Endothelial cell of umbilical vein (primary cell): Measurements from ENCODE around the gene LYRM4. TPM values are rescaled to one million over a fixed set of nuclear protein-coding genes. Genes with fewer than 3 reads are reported as not detected.

Experiments
- BruUV-seq: library from RNA; stranded (reverse); fragments of 400-500 nt; replicated peaks from 2 replicates; lab custom pipeline; 2021; lab: Mats Ljungman, UMichigan
- CTCF ChIA-PET: fragments of 300-600, 350-600 bp; sonication (Branson Sonifier 250); formaldehyde crosslinking; loops from one replicate; lab custom pipeline; 2021; ENCODE audit warnings: antibody characterized with exemption, inconsistent platforms; lab: Charles Lee
- POLR2A ChIA-PET: fragments of 300-600, 350-600 bp; sonication (Branson Sonifier 250); formaldehyde crosslinking; loops from one replicate; lab custom pipeline; 2021; ENCODE audit warnings: antibody characterized with exemption, inconsistent platforms; lab: Charles Lee
- DNase-seq: peaks from one replicate; pipeline ENCODE4 v3.0.0-alpha.2; 2011; ENCODE audit warnings: low read depth, low spot score
- FAIRE-seq: peaks from 2 replicates; lab custom pipeline; 2011; peaks lifted over from hg19 to GRCh38; lab: Jason Lieb, UNC
- H2AFZ ChIP-seq: 2 replicates; pipeline ENCODE4 v1.6.0; 2012; ENCODE audit warnings: low read depth, low read length, control low read depth, inconsistent platforms
- H3K27ac ChIP-seq: 2 replicates; pipeline ENCODE4 v1.5.1; 2011; ENCODE audit warnings: low read depth, mild to moderate bottlenecking, control low read depth, low read length, moderate library complexity; ENCODE audit not compliant: insufficient read depth
- H3K27me3 ChIP-seq, 2 experiments: 2 replicates each; pipeline versions ENCODE4 v1.6.0 to v1.6.1; 2011; ENCODE audit warnings: low read length in 2 of 2, mixed read lengths in 1 of 2; ENCODE audit not compliant: control insufficient read depth in 2 of 2, insufficient read depth in 2 of 2
- H3K36me3 ChIP-seq, 2 experiments: 2 replicates in 1 of 2; 3 replicates in 1 of 2; pipeline ENCODE4 v1.5.1; 2011; ENCODE audit warnings: low read length in 2 of 2, mild to moderate bottlenecking in 1 of 2, moderate library complexity in 1 of 2; ENCODE audit not compliant: control insufficient read depth in 2 of 2, insufficient read depth in 2 of 2; ENCODE audit errors: extremely low read depth in 1 of 2
- H3K4me1 ChIP-seq: 3 replicates; pipeline ENCODE4 v1.5.1; 2011; ENCODE audit warnings: mild to moderate bottlenecking, low read length; ENCODE audit not compliant: control insufficient read depth, insufficient read depth; ENCODE audit errors: extremely low read depth
- H3K4me2 ChIP-seq: 2 replicates; pipeline ENCODE4 v1.6.1; 2011; ENCODE audit warnings: low read length, control low read depth, mixed read lengths; ENCODE audit not compliant: insufficient read depth
- H3K4me3 ChIP-seq, 3 experiments: fragments of 200-600 bp in 1 of 3; sonication (generic), shearing (Covaris generic) in 1 of 3; replicated peaks in 1 of 3; 2 replicates each; pipeline ENCODE4 v1.5.1; 2011 to 2016; ENCODE audit warnings: control low read depth in 3 of 3, low read length in 3 of 3, mild to moderate bottlenecking in 2 of 3, inconsistent platforms in 1 of 3, low read depth in 1 of 3, moderate library complexity in 1 of 3; ENCODE audit not compliant: insufficient read depth in 1 of 3
- H3K79me2 ChIP-seq: 2 replicates; pipeline ENCODE4 v1.6.0; 2012; ENCODE audit warnings: low read length, inconsistent platforms; ENCODE audit not compliant: control insufficient read depth, insufficient read depth
- H3K9ac ChIP-seq: replicated peaks from 2 replicates; pipeline ENCODE3; 2011; ENCODE audit warnings: low read length, control low read depth; ENCODE audit not compliant: insufficient read depth; ENCODE audit errors: extremely low read depth
- H3K9me1 ChIP-seq: replicated peaks from 3 replicates; pipeline ENCODE4 v1.6.0; 2011; ENCODE audit warnings: mild to moderate bottlenecking, low read length; ENCODE audit not compliant: control insufficient read depth, insufficient read depth; ENCODE audit errors: extremely low read depth
- H3K9me3 ChIP-seq: replicated peaks from 2 replicates; pipeline ENCODE4 v1.5.1; 2012; ENCODE audit warnings: low read length, inconsistent platforms; ENCODE audit not compliant: control insufficient read depth, insufficient read depth
- H4K20me1 ChIP-seq: replicated peaks from 2 replicates; pipeline ENCODE3; 2011; ENCODE audit warnings: mild to moderate bottlenecking, low read length; ENCODE audit not compliant: control insufficient read depth, insufficient read depth; ENCODE audit errors: extremely low read depth
- CTCF ChIP-seq, 2 donors: IDR thresholded peaks; 1 replicate in 1 of 2; 2 replicates in 1 of 2; pipeline ENCODE4 v1.5.1; 2011; ENCODE audit warnings: low read length in 2 of 2, mild to moderate bottlenecking in 2 of 2, moderate library complexity in 2 of 2, control low read depth in 1 of 2, inconsistent platforms in 1 of 2, low read depth in 1 of 2; ENCODE audit not compliant: insufficient read depth in 1 of 2; ENCODE audit errors: extremely low read depth in 1 of 2
- EZH2 ChIP-seq: IDR thresholded peaks from 2 replicates; pipeline ENCODE4 v1.6.1; 2012; ENCODE audit warnings: borderline replicate concordance, low read depth, mild to moderate bottlenecking, moderate library complexity, low read length, inconsistent platforms; ENCODE audit not compliant: severe bottlenecking
- FOS ChIP-seq: IDR thresholded peaks from 2 replicates; pipeline ENCODE4 v1.6.1; 2011; ENCODE audit warnings: mild to moderate bottlenecking, low read length, moderate library complexity, borderline replicate concordance; ENCODE audit not compliant: insufficient read depth
- GATA2 ChIP-seq: IDR thresholded peaks from 2 replicates; pipeline ENCODE4 v1.7.0; 2011; ENCODE audit warnings: low read depth, mild to moderate bottlenecking, moderate library complexity, mixed read lengths, low read length; ENCODE audit not compliant: insufficient read length, insufficient read depth
- JUN ChIP-seq: IDR thresholded peaks from 2 replicates; pipeline ENCODE4 v1.6.1; 2011; ENCODE audit warnings: borderline replicate concordance, low read depth; ENCODE audit not compliant: insufficient read length, insufficient read depth
- MAX ChIP-seq: IDR thresholded peaks from 2 replicates; pipeline ENCODE4 v1.6.1; 2011; ENCODE audit not compliant: insufficient read depth, insufficient read length
- MYC ChIP-seq: IDR thresholded peaks from one replicate; pipeline ENCODE4 v1.6.1; 2011; ENCODE audit warnings: mild to moderate bottlenecking, low read depth, low read length
- POLR2A ChIP-seq: IDR thresholded peaks from 2 replicates; pipeline ENCODE4 v1.6.1; 2012; ENCODE audit warnings: low read depth, mild to moderate bottlenecking, control low read depth, low read length
- POLR2AphosphoS5 ChIP-seq: IDR thresholded peaks from 2 replicates; pipeline ENCODE4 v1.6.1; 2012; ENCODE audit warnings: low read depth, mild to moderate bottlenecking, control low read depth, low read length, moderate library complexity; ENCODE audit not compliant: insufficient read depth
- dilution Hi-C: fragments of 300-500 bp; cut with MboI; formaldehyde crosslinking; loops from one replicate; pipeline ENCODE4 v1.15.0; 2019; ENCODE audit warnings: low sequenced_read_pairs; ENCODE audit not compliant: extremely low pct_ligation_motif_present
- intact Hi-C: fragments of 100-400 bp; cut with micrococcal nuclease; formaldehyde crosslinking; loops from one replicate; pipeline ENCODE4 v1.10.0; 2022
- polyA plus RNA-seq, 4 experiments: library from polyadenylated mRNA; depleted of rRNA in 3 of 4; stranded (reverse) in 3 of 4; unstranded in 1 of 4; fragments of >200 nt; gene quantifications; 2 replicates each; pipeline versions ENCODE4 v1.2.1 to v1.2.3, GENCODE V29; 2011 to 2012; ENCODE audit warnings: missing spikeins in 1 of 4
- total RNA-seq: library from RNA; stranded (reverse); gene quantifications from 2 replicates; pipeline ENCODE4 v1.2.3, GENCODE V29; 2021

LYRM4 gene
- total and polyA plus RNA-seq, 2 donors (not counting 3 experiments of a cell fraction or from before 2014, with no cell fraction given), result 39.5 to 44.0 TPM

- H3K79me2 ChIP-seq, result no peaks in the 10 kb centered on the region
- H3K9me3 ChIP-seq, result no peaks in the 10 kb centered on the region
- peaks cover 1% of the 10 kb centered on the region for H3K4me1 ChIP-seq
- H3K27ac ChIP-seq, result no peak overlapping the region
- FAIRE-seq (no peak), DNase-seq (no peak)
- dilution Hi-C loops, result no loop called here
- no peak overlapping the region for H2AFZ ChIP-seq
- no peak overlapping the region for H3K4me3 ChIP-seq
- CTCF ChIA-PET, result no interaction called here
- POLR2A ChIA-PET, result no interaction called here
- intact Hi-C loops, result no loop called here
- no peak overlapping the region for H3K4me2 ChIP-seq
- no peak for TF ChIP-seq POLR2A
- no peak for TF ChIP-seq FOS
- no peak for TF ChIP-seq EZH2
- no peak for TF ChIP-seq MYC
- TF ChIP-seq MAX, result no peak
- no peak for TF ChIP-seq POLR2AphosphoS5
- TF ChIP-seq CTCF (IDR thresholded peaks at IDR 0.05; ENCODE audit: extremely low read depth in 1 of 2, insufficient read depth in 1 of 2, low read depth in 1 of 2, low read length in 2 of 2), result no peak
- TF ChIP-seq JUN, result no peak
- no peak for TF ChIP-seq GATA2
- no peak overlapping the region for H3K9ac ChIP-seq
- no peaks in the 10 kb centered on the region for H3K9me1 ChIP-seq
- BruUV-seq, result no TSS peak
- H3K27me3 ChIP-seq, result peaks cover 0 to 5% of the 10 kb centered on the region in 2 experiments
- H4K20me1 ChIP-seq, result no peaks in the 10 kb centered on the region
- H3K36me3 ChIP-seq, result no peaks in the 10 kb centered on the region
Observed at GRCh38 chr6:5079692-5080091, 181.1 kb downstream of the LYRM4 start.
